Body of pancreas (tissue), 4 donors: ENCODE results near the gene GRK3. TPM values are rescaled to one million over a fixed set of nuclear protein-coding genes. Genes with fewer than 3 reads are reported as not detected.
"Not testable (repeated sequence)": the region's sequence is repeated elsewhere in the genome, so short reads cannot be mapped to it uniquely, and the experiment has no call there.

Experiments
- ATAC-seq: fragments of 150-250 bp; one replicate; pipeline ENCODE4 v1.9.1; 2016
- DNase-seq, 4 donors: peaks; one replicate each; pipeline ENCODE4 v3.0.0-alpha.2; 2019
- H3K27ac ChIP-seq, 4 donors: fragments of 200-600 bp; sonication (generic); 1 replicate in 3 of 4; 2 replicates in 1 of 4; pipeline versions ENCODE4 v1.5.1 to v1.6.1; 2016 to 2019; ENCODE audit warnings: mild to moderate bottlenecking in 1 of 4, mixed read lengths in 1 of 4, moderate library complexity in 1 of 4
- H3K27me3 ChIP-seq, 2 donors: fragments of 200-600 bp; sonication (generic); one replicate each; pipeline ENCODE4 v1.6.0; 2016; ENCODE audit warnings: mild to moderate bottlenecking in 1 of 2
- H3K36me3 ChIP-seq, 2 donors: fragments of 200-600 bp; sonication (generic); replicated peaks in 1 of 2; 2 replicates each; pipeline ENCODE4 v1.5.1; 2016; ENCODE audit warnings: low read depth in 2 of 2; ENCODE audit not compliant: insufficient read depth in 1 of 2
- H3K4me1 ChIP-seq: fragments of 200-600 bp; sonication (generic); one replicate; pipeline ENCODE4 v1.6.0; 2016
- H3K4me3 ChIP-seq, 2 donors: fragments of 200-600 bp; sonication (generic); 1 replicate in 1 of 2; 2 replicates in 1 of 2; pipeline ENCODE4 v1.5.1; 2016 to 2019
- H3K9me3 ChIP-seq, 3 donors: fragments of 200-600 bp; sonication (generic); 1 replicate in 2 of 3; 2 replicates in 1 of 3; pipeline ENCODE4 v1.5.1; 2016
- CTCF ChIP-seq, 7 experiments: fragments of 450-650 bp in 4 of 7; fragments of 200-600 bp in 3 of 7; sonication (generic) in 3 of 7; IDR thresholded peaks; one replicate each; pipeline ENCODE4 v1.5.1; 2016 to 2019; ENCODE audit warnings: antibody characterized with exemption in 7 of 7
- POLR2A ChIP-seq, 3 donors: fragments of 450-650 bp; IDR thresholded peaks; one replicate each; pipeline ENCODE4 v1.6.1; 2016; ENCODE audit warnings: antibody characterized with exemption in 3 of 3, mild to moderate bottlenecking in 2 of 3
- WGBS, 2 donors: methylation state at CpG; one replicate each; pipeline ENCODE4 v1.1.5; 2017; 5-methylcytosine and 5-hydroxymethylcytosine counted together
- intact Hi-C: fragments of 100-400 bp; cut with DNase I; formaldehyde crosslinking; loops from one replicate; pipeline ENCODE4 v1.15.1; 2023
- total RNA-seq, 2 donors: library from RNA; depleted of rRNA; stranded (reverse); fragments of >200 nt; gene quantifications; one replicate each; pipeline ENCODE4 v1.1.0, GENCODE V29; 2016

Gene GRK3
- total RNA-seq, 2 donors from 2014 or later, result 10.4 to 10.9 TPM

- ATAC-seq, H3K9me3 ChIP-seq, H3K4me3 ChIP-seq, H3K27me3 ChIP-seq, DNase-seq, H3K27ac ChIP-seq, H3K36me3 ChIP-seq, intact Hi-C loops: not testable (repeated sequence)
- 86 to 91% methylated on average over 1 of the region's 1 CpG for WGBS, 2 donors
- H3K4me1 ChIP-seq, result peaks cover 21% of the 10 kb centered on the region
Measured at GRCh38 chr22:25561927-25562326, 2.5 kb upstream of the GRK3 start.

DNA sequence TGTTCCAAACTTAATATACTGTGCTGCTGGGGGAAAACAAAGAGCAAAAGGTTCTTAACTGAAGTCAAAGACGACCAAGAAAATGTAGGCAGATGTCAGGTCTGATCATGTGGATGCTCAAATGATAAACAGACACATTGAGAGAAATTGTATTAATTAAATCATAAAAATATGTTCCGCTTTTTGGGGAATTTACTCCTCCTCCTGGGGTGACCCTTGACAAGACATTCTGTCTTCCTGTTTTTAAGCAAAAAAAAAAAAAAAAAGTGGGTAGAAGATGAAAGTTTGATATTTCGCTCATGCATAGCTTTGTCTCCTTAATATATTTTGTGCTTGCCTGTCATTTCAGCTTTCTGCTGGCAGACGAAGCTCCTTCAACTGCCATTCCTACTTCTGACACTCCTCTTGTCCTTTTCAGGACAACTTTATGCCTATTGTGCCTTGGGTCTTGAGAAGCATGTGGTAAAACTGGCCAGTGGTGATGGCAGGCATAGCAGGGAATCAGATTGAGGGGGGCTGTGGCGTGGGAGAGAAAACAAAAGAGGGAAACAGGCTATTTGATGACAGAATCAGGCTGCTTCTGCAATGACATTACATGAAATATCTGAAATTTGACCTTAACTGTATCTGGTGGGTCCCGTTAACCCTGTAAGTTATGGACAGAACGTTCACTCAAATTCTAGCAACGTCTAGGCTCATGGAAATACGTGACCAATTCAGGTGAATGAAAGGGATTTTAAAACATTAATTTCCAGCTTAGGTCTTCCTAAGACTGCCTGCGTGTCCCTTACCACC is 1.3 kb upstream of the GRK3 start:
- H3K4me3 ChIP-seq, H3K9me3 ChIP-seq, ATAC-seq, H3K27me3 ChIP-seq, intact Hi-C loops, H3K36me3 ChIP-seq, DNase-seq: not testable (repeated sequence)
- H3K27ac ChIP-seq, result peak overlapping the region in 3 of 4 donors; percentile 9 to 82 (median 64)
- peaks cover 21% of the 10 kb centered on the region for H3K4me1 ChIP-seq
- 38 to 44% methylated on average over 10 of the region's 10 CpGs for WGBS, 2 donors

DNA sequence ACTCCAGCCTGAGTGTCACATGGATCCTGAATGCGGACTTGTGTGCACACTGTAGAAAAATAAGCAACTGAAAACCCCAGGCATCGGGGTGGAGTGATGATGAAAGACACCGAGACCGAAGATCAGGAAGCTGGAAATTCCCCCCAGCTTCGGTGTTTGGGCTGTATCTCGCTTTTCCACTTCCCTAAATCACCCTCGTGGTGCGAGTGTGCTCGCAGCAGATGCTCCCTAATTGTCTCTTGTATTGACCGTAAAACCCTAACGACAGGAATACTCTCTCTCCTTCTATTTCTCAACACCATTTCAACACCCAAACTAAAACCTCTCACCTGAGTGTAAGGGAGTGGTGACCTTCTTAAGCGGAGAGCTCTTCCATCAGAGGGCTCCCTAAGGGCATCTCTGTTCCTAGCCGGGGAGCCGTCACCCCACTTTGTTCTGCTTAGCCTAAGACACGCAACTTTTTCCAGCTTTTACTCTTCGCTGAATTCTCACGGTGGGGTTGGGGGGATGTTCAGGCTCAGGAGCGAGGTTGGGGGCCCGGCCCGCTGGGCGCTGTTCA is 635 bp upstream of the GRK3 start:
- Histone ChIP-seq H3K9me3 (no peaks in the 10 kb centered on the region), H3K27me3 (no peaks in the 10 kb centered on the region), H3K27ac (peak overlapping the region; percentile 9 to 82 (median 65)), H3K4me1 (peaks cover 21% of the 10 kb centered on the region), H3K4me3 (peak overlapping the region; percentile 37 to 38), H3K36me3 (no peaks in the 10 kb centered on the region)
- 5 to 6% methylated on average over 21 of the region's 21 CpGs for WGBS, 2 donors
- DNase-seq, result peak; percentile 16 to 67 (median 27)
- intact Hi-C loops, result no loop called here
- ATAC-seq, result peak; percentile 24
- TF ChIP-seq POLR2A (IDR thresholded peaks at IDR 0.05) (no peak), CTCF (IDR thresholded peaks at IDR 0.05) (no peak)

GRCh38 chr22:25564979-25565677 is 653 bp downstream of the GRK3 start:
- ATAC-seq, result peak; percentile 9
- no peaks in the 10 kb centered on the region for H3K36me3 ChIP-seq
- no peaks in the 10 kb centered on the region for H3K9me3 ChIP-seq
- WGBS, 2 donors, result 2% methylated on average over 10 to 43 of the region's 61 CpGs
- H3K27me3 ChIP-seq, result no peaks in the 10 kb centered on the region
- DNase-seq, result peak; percentile 27 to 40 (median 36)
- peak overlapping the region in 3 of 4 donors; percentile 48 to 85 (median 48) for H3K27ac ChIP-seq
- peak overlapping the region; percentile 70 to 93 for H3K4me3 ChIP-seq
- TF ChIP-seq CTCF (IDR thresholded peaks at IDR 0.05) (no peak), POLR2A (IDR thresholded peaks at IDR 0.05) (no peak)
- intact Hi-C loops, result no loop called here
- H3K4me1 ChIP-seq, result peaks cover 29% of the 10 kb centered on the region

DNA sequence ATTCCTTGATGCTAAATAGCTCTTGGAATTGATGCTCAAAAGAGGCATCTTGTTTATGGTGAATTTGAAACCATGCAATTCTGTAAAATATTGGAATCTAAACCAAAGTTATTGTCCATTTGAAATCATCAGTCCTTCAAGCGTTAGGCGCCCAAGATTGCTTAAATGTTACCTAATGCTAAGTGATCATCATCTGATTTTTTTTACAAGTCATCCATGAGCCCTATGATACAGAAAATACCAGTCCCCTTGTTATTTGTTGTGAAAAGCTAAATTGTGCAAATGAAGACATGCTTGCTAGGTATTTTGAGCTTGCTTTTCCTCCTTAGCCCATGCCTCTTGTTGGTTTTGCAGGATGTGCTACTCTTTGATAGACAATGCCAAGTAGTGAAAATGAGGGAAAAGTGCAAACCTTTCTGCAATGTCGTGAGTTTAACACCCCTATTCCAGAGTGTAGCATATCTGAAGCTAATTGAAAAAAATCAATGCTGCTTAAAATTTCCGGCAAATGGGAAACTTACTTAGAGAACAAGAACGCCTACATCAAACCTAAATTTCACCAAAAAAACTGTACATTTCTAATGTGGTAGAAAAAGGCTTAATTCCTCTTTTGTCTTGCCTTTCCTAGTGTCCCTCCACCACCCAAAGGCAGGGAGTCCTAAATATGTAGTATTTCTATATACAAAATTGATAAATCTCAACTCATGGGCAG is 1.9 kb downstream of the GRK3 start:
- 49 to 65% methylated on average over 5 of the region's 5 CpGs for WGBS, 2 donors
- DNase-seq (no peak), ATAC-seq (no peak)
- no peak for TF ChIP-seq POLR2A (IDR thresholded peaks at IDR 0.05)
- no peak for TF ChIP-seq CTCF (IDR thresholded peaks at IDR 0.05)
- Histone ChIP-seq H3K36me3 (no peaks in the 10 kb centered on the region), H3K4me3 (peak overlapping the region in 1 of 2 donors; percentile 6), H3K4me1 (peaks cover 31% of the 10 kb centered on the region), H3K27me3 (no peaks in the 10 kb centered on the region), H3K27ac (peak overlapping the region in 1 of 4 donors; percentile 62), H3K9me3 (no peaks in the 10 kb centered on the region)
- intact Hi-C loops, result no loop called here
